Activated CD8-positive, alpha-beta memory T cell treated with anti-CD3 and anti-CD28 coated beads, Interleukin-2, amount 50 U/mL, for 1 hour (primary cell): ENCODE data around the gene PCIF1.
A peak's percentile ranks its signal among the peaks of the same experiment; 100 is the strongest.
"Not testable (repeated sequence)": the region's sequence is repeated elsewhere in the genome, so short reads cannot be mapped to it uniquely, and the experiment has no call there.

Experiments used
- DNase-seq: peaks from one replicate; pipeline ENCODE4 v3.0.0-alpha.2; 2020; ENCODE audit errors: extremely low read depth

Gene PCIF1

DNA sequence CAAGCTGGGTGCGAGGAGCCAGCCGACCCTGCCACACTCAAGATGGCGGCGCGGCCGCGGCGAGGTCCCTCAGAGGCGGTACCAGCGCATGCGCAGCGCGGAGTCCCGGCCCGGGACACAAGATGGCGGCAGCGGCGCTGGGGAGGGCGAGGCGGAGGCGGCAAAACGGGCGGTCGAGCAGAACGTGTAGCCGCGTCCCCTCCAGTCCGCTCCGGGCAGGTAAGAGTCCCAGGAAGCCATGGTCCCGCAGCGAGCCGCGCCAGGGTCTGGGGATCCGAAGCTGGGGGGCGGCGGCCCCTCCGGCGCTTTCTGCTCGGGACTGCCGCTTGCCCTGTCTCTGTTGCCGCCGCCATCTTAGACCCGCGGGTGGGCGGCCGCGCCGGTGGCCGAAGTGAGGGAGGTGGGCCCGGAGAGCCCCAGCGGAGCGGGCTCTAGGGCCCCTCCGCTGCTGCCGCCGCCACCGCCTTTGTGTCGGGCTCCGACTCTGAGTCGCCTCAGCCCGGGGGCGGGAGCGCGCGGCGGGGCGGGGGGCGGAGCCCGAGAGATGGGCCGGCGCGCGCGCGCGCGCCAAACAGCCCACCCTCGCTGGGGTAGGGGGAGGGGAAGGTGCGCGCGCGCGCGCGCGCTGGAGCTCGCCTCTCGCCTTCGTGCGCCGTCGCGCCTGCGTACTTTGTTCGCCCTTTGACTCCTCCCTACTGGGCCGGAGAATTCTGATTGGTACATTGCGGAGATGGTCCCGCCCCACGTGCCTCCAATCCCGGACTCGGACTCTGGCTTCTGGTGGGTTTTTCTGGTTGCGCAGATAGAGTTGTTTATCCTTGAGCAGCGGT, at the start of gene PCIF1:
Gene PCIF1, plus strand, starts transcription at position 98 of the 830 bp plus-strand sequence. CDS start 4,317 bp downstream, outside the sequence.
- DNase-seq, result peak; percentile 96

DNA sequence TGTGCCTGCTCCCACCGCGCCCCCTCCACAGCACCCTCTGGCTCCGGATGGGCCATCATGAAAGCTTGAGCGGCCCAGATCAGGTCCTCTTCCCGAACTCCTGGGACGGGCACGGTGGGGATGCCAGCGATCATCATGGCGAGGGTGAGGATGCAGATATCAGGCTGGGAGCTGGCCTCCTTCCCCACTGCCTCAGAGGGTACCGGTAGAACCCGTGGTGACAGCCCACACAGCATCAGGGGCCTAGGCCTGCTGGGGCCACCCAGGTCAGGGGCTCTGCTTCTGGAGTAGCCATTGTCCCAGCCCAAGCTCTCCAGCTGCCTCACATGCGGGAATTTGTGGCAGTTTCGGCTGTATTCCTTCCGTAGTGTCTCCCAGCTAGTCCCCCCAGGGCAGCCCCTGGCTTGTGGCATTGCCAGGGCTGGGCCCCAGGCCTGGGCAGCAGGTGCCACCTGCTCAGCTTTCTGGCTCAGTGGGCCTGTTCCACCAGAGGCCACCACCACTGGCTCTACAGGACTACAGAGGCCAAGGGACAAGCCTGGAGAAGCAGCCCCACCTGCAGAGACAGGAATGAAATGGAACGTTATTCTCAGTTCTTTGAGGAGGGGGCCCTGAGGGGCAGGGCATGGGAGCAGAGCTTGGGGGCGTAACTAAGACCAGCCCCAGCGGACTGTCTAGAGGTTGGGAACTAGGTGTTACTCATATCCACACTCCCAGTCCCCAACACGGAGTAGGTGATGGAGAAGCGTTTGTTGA, 47.7 kb upstream of the PCIF1 start:
- no peak for DNase-seq

DNA sequence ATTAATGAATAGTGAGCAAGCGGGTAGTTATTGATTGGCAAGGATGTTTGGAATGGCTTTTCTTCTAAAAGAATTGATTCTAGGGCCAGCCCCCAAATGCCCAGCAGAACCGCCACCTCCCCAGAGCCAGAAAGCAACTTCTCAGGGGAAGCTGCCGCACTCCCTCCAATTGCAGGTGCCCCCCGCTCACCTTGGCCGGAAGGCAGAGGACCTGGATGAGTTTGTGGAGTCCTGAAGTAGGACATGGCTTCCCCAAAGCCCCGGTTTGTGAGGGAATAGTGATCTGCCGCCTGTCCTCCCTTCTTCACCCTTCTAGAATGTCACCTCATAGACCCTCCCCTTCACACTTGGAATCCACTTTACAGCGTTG, 47.2 kb upstream of the PCIF1 start, which contains the start of gene SPATA25:
Gene SPATA25, minus strand, starts transcription at position 277 of the 370 bp plus-strand sequence. Its CDS starts 32 bp downstream, at position 245.
- DNase-seq, result no peak

DNA sequence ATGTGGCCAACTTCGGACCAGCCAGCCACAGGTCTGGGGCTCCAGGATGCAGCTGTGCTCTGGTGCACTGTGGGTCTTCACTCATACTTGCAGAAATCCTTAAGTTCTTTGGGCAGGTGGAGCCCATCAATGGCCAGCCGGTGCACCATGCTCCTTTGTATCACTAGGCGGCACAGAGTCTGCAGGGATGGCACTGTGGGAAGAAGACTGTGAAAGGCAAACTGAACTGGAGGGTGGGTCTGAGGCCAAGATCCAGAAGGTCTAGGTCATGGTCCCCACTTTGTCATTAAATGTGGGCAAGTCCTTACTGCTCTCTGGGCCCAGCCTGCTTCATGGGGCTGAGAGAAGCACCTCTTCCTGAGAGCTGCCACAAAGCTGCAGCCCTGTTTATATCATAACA, 45.8 kb upstream of the PCIF1 start:
- no peak for DNase-seq

DNA sequence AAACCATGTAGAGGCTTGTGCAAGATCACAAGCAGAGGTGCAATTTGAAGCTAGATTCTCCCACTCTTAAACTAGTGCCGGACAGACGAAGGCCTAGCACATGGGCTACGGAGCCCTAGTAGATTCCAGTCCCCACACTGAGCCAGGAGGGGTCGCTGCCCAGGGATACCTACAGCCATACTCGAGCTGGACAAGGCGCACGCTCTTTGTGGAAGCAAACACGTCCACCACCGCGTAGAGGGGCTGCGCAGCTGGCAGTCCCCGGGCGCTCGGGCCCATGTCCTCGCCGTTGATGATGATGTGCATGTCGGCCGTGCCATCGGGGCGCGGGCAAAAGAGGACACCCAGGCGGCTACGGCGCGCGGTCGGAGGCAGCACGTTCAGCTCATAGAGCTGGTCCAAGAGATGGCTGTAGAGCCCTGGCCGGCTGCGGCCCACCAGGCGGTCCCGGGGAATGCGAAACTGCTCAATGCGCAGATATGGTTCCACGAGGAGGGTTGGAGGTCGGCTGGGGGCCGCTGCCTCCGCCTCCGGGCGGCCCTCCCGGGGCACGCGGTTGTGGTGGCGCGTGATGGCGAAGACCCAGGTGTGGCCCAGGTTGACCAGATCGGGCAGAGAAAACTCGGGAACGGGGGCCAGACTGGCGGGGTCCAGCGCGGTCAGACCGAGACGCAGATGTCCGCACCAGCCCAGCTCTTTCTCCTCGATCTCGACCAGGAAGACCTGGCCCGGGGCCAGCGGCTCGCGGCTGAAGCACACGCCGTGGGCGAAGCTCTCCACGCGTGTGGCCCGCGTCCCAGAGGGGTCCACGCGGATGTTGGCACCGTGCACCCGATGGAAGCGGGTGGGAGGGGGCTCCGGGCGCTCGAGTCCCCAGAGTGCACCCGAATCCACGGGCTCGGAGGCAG, 44.2 kb upstream of the PCIF1 start:
- DNase-seq, result no peak

DNA sequence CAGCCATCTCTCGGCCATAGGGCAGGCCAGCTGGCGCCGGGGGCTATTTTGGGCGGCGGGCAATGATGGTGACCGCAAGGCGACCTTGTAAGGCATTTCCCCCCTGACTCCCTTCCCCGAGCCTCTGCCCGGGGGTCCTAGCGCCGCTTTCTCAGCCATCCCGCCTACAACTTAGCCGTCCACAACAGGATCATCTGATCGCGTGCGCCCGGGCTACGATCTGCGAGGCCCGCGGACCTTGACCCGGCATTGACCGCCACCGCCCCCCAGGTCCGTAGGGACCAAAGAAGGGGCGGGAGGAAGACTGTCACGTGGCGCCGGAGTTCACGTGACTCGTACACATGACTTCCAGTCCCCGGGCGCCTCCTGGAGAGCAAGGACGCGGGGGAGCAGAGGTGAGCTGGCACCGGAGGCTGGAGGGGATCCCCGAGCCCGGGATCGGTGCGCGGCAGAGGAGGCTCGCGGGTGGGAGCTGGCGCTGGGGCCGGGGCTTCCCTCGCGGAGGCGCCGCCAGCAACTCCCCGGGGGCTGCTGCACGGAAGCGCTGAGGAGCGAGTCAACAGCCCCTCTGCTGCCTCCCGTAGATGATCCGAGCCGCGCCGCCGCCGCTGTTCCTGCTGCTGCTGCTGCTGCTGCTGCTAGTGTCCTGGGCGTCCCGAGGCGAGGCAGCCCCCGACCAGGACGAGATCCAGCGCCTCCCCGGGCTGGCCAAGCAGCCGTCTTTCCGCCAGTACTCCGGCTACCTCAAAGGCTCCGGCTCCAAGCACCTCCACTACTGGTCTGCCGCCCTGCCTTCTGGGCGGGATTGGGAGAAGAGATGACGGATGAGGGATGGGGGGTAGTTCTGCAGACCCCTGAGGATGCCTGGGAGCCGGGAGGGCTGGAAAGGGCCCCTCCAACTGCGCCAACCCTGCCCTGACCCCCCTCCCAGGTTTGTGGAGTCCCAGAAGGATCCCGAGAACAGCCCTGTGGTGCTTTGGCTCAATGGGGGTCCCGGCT, 43.2 kb upstream of the PCIF1 start, which contains the start of the genes CTSA and NEURL2:
Gene CTSA, plus strand, starts transcription at position 351 of the 999 bp plus-strand sequence. Its CDS starts 234 bp downstream, at position 585.
Gene NEURL2, minus strand, starts transcription at position 224 of the 999 bp plus-strand sequence. Its CDS starts 217 bp downstream, at position 7.
- DNase-seq, result peak; percentile 56

DNA sequence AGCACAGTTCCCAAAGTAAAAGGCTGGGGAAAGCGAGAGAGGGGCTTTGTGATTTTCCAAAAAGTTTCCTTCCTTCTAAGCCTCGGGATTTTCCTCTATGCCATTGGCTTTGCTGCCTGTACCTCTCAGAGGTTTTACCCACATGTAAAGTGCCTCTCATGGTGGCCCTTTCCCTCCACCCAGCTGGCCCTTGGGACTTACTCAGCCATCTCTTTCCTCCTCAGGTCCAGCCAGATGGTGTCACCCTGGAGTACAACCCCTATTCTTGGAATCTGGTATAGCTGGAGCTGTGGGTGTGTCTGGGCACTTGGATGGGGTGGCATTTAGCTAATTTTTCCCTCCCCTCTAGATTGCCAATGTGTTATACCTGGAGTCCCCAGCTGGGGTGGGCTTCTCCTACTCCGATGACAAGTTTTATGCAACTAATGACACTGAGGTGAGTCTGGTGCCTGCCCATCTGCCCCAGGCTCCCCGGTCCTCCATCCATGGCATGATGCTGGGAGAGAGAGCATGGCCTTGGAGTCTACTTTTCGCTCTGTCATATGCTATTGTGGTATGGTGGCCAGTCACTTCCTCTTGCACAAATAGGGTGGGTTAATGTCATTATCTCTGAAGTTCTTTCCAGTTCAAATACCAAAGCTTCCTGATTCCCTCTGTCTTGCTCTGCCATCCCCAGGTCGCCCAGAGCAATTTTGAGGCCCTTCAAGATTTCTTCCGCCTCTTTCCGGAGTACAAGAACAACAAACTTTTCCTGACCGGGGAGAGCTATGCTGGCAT, 42.2 kb upstream of the PCIF1 start:
- no peak for DNase-seq

DNA sequence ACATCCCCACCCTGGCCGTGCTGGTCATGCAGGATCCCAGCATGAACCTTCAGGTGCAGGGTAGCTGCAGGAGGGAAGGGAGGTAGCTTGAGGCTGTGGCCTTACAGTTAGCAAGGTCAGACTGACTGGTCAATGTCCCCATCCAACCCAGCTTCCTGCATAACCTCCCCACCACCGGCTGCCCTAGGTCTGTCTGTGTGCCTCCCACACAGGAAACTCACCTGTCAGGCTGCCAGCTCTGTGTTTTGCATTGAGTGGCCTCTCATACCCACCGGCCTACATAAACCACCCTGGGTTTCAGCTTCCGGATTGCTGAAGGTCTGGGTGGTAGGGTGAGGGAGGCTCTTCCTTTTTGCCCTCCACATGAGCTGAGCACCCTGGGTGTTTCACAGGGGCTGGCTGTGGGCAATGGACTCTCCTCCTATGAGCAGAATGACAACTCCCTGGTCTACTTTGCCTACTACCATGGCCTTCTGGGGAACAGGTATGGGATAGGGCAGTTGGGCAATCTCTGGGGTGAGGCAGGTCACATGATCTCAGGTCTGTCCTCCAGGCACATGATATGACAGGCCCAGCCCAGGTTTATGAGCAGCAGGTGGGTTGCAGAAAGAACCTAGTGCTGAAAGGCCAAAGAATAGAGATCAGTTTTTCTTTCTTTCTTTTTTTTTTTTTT, 41.5 kb upstream of the PCIF1 start:
- no peak for DNase-seq

DNA sequence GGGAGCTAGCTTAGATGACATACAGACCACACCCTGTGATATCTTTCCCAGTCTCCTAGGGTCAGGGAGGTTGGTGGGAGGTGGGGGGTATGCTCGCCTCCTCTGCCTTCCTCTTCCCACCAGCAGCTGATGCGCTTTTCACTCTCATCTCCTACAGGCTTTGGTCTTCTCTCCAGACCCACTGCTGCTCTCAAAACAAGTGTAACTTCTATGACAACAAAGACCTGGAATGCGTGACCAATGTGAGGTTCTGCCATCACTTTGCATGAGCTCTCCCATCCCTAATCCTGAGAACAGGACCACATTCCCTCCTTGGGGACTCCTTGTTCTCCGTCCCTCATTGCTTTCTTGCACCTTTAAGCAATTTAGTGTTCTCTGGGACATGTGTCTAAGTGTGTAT, 40.7 kb upstream of the PCIF1 start:
- no peak for DNase-seq

DNA sequence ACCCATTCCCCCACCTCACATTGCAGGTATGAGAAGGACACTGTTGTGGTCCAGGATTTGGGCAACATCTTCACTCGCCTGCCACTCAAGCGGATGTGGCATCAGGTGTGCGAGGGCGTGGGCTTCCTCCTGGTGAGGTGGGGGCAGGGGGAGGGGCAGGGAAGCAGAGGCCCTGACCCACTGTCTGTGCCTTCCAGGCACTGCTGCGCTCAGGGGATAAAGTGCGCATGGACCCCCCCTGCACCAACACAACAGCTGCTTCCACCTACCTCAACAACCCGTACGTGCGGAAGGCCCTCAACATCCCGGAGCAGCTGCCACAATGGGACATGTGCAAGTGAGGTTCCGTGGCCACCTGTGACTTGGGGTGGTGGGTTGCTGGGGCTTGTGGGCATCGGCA, 39.7 kb upstream of the PCIF1 start:
- DNase-seq, result no peak

DNA sequence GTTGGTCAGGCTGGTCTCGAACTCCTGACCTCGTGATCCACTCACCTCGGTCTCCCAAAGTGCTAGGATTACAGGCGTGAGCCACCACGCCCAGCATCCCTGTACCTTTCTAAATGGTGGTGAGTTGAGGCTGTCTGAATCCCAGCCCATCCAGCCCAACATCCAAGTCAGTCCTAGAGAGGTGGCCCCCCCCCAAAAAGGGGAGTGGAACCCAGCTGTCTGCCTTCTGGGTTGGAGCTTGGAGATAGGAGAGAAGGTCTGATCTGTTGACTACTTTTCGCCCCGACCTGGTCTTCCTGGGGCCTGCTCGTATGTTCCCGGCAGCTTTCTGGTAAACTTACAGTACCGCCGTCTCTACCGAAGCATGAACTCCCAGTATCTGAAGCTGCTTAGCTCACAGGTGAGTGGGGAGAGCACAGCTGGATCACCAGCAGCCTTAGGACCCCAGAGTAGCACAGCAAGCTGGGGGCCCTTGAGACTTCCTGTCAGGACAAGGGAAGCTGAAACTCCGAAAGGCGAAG, 37.8 kb upstream of the PCIF1 start:
- DNase-seq, result no peak

DNA sequence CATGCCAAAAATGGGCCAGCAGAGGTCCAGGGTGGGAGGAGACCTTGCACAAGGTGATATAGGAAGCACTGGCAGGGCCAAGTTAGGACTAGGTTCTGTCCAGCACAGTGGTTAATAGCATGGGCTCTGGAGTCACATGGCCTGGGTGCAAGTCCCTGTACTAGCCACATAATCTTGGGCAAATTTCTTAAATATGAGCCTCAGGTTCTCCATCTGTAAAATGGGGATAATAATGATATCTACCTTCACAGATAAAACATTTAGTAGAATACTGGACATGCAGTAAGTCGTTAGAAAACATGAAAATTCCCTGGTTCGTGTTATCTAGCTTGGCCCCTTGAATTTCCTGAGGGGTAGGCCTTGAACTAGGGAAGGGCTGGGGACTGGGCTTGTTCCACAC, 37.2 kb upstream of the PCIF1 start:
- DNase-seq, result no peak

DNA sequence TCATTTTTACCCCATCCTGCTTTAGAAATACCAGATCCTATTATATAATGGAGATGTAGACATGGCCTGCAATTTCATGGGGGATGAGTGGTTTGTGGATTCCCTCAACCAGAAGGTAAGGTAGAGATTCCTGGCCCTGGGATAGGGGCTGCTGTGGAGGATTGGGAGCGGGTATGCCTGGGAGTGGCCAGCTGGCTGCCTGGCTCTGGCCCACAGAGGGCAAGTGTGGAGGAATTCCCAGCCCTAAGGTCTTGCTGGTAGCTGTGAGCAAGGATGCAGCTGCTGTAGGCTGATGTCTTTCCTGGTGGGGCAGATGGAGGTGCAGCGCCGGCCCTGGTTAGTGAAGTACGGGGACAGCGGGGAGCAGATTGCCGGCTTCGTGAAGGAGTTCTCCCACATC, 36.8 kb upstream of the PCIF1 start:
- DNase-seq, result no peak

DNA sequence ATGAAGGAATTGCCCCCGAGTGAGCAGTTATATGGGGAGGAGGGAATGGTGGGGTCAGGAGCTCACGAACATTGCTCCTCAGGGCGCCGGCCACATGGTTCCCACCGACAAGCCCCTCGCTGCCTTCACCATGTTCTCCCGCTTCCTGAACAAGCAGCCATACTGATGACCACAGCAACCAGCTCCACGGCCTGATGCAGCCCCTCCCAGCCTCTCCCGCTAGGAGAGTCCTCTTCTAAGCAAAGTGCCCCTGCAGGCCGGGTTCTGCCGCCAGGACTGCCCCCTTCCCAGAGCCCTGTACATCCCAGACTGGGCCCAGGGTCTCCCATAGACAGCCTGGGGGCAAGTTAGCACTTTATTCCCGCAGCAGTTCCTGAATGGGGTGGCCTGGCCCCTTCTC, 36.2 kb upstream of the PCIF1 start:
- no peak for DNase-seq

DNA sequence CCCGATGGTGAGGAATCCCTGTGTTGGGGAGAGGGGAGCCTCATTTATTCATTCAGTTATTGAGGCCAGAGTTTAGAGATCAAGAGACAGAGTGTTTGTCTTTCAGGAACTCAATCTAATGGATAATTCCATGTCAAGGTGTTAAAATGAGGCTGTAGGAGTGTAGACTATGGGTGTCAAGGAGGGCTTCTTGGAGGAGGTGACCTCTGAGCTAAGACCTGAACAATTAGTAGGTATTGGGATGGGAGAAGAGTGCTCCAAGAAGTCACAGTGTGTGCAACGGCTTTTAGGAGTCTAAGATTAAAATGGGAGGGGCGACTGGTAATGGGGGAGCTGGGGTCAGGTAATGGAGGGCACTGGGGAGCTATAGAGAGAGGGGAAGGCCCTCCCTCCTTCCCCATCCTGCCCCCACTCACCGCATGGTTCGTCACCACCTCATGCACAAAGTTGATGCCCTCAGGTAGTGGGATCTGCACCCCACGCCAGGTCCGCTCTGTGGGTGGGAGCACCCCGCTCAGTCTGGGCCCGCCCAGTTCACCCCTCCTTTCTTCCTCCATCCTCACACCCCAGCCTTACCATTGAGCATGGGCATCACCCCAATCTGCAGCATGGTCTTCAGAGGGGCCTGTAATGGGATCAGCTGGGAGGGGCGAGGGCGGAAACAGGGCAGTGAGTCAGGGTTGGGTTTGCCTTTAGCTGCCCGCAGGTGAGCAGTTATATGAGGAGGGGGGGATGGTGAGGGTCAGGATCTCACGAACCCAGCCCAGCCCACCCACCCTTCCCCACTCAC, 35.2 kb upstream of the PCIF1 start:
- no peak for DNase-seq

DNA sequence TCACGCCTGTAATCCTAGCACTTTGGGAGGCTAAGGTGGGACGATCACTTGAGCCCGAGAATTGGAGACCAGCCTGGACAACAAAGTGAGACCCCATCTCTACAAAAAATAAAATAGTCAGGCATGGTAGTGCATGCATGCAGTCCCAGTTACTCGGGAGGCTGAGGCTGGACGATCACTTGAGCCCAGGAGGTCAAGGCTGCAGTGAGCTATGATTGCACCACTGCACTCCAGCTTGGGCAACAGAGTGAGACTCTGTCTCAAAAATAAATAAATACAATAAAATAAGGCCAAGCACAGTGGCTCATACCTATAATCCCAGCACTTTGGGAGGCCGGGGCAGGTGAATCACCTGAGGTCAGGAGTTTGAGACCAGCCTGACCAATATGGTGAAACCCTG, 33.2 kb upstream of the PCIF1 start:
- not testable (repeated sequence) for DNase-seq

DNA sequence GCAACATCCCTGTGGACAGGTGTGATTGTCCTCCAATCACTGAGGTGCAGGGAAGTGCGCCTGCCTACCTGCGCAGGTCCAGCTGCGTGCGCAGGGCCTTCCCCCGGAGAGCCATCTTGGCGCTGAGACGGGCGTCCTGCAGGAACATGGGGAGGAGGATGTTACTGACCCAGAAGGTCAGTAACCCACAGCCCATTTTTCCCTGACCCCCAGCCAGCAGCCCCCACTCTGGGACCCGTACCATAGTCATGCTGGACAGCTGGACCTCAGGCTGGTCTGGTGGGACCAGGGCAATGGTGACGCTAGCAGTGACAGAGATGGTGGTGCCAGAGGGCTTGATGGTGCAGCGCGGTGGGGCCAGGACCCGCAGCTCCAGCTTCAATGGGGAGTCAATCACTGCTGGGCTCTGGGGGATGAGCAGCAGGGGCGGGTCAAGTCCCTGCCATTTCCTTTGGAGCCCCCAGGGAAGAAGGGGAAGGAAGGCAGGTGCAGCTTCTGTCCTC, 32.2 kb upstream of the PCIF1 start:
- no peak for DNase-seq
